ENCODE measurements around the gene HMGXB3.

The HMGXB3 gene

GRCh38 chr5:150092159-150092787 is 91.7 kb downstream of the HMGXB3 start:
- DNase-seq (ENCODE audit: low read depth): no peak

DNA sequence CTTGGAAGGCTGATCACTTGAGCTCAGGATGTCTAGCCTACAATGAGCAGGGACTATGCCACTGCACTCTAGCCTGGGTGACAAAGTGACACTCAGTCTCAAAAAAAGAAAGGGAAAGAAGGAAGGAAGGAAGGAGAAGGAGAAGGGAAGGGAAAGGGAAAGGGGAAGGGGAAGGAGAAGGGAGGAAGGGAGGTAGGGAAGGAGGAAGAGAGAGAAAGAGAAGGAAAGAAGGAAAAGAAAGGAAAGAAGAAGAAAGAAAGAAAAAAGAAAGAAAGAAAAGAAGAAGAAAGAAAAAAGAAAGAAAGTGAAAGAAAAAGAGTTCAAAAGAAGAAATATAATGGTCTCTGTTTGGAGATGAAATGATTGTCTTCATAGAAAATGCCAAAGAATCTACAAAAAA is 96.6 kb downstream of the HMGXB3 start:
- DNase-seq (ENCODE audit: low read depth): no peak

DNA sequence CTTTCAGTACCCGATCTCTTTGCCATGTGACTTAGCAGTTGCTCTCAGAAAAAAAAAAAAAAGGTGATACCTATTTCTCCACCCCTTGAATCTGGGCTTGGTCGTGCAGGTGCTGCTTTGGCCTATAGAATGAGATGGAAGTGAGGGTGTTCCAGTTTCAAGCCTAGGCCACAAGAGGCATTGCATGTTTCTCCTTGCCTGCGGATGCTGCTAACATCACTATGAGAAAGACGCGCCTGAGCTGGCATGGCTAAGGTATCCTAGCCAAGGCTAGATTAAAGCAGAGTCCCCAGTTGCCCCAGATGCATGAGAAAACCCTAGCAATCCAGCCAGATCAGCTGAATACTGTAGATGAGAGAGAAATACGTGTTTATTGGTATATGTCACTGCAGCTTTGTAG is 100.5 kb downstream of the HMGXB3 start:
- DNase-seq (ENCODE audit: low read depth): no peak

Measured in stimulated activated CD8-positive, alpha-beta memory T cell treated with anti-CD3 and anti-CD28 coated beads, Interleukin-4, amount 100 ng/mL, for 24 hours (primary cell).